H1 (cell line): ENCODE measurements around the gene PHLDA2. TPM values are rescaled to one million over a fixed set of nuclear protein-coding genes. Genes with fewer than 3 reads are reported as not detected.

Source experiments
- EGR1 ChIP-seq: IDR thresholded peaks from 2 replicates; pipeline ENCODE4 v1.6.1; 2011; ENCODE audit warnings: low read depth, low read length, borderline replicate concordance
- JUND ChIP-seq: IDR thresholded peaks from 2 replicates; pipeline ENCODE4 v1.6.1; 2011; ENCODE audit warnings: mild to moderate bottlenecking, improper control_type of control experiment, low read length
- RFX5 ChIP-seq: IDR thresholded peaks from 2 replicates; pipeline ENCODE4 v1.6.1; 2011; ENCODE audit warnings: low read depth, low read length, improper control_type of control experiment, borderline replicate concordance
- polyA plus RNA-seq, 7 experiments: library from polyadenylated mRNA; depleted of rRNA in 3 of 7; stranded (reverse) in 5 of 7; unstranded in 2 of 7; fragments of >200 nt in 5 of 7; fragments of 200-250 nt in 2 of 7; gene quantifications; 1 replicate in 5 of 7; 2 replicates in 1 of 7; 4 replicates in 1 of 7; pipeline versions ENCODE4 v1.2.1 to v1.2.3, GENCODE V29; 2011 to 2013; ENCODE audit warnings: missing spikeins in 2 of 7, mixed read lengths in 2 of 7
- total RNA-seq: library from RNA; stranded (reverse); fragmentation: NEBNext Ultra II Directional; extraction: Animal tissue kit (Norgen Biotek cat#: 25700); gene quantifications from 2 replicates; pipeline ENCODE4 v1.2.1, GENCODE V29; 2021
- TF ChIP-seq, protein P1 (sequence below): fragments of 300-600 bp; sonication (generic); IDR thresholded peaks from 2 replicates; pipeline ENCODE4 v1.7.1; 2012; ENCODE audit warnings: low read length, moderate library complexity, mild to moderate bottlenecking, inconsistent platforms; ENCODE audit not compliant: insufficient replicate concordance

PHLDA2 gene
- total and polyA plus RNA-seq, 2 of the 8 experiments (the other 6 are each of a cell fraction or from before 2014, with no cell fraction given), result 5.2 to 7.6 TPM

- TF ChIP-seq, protein P1, sequence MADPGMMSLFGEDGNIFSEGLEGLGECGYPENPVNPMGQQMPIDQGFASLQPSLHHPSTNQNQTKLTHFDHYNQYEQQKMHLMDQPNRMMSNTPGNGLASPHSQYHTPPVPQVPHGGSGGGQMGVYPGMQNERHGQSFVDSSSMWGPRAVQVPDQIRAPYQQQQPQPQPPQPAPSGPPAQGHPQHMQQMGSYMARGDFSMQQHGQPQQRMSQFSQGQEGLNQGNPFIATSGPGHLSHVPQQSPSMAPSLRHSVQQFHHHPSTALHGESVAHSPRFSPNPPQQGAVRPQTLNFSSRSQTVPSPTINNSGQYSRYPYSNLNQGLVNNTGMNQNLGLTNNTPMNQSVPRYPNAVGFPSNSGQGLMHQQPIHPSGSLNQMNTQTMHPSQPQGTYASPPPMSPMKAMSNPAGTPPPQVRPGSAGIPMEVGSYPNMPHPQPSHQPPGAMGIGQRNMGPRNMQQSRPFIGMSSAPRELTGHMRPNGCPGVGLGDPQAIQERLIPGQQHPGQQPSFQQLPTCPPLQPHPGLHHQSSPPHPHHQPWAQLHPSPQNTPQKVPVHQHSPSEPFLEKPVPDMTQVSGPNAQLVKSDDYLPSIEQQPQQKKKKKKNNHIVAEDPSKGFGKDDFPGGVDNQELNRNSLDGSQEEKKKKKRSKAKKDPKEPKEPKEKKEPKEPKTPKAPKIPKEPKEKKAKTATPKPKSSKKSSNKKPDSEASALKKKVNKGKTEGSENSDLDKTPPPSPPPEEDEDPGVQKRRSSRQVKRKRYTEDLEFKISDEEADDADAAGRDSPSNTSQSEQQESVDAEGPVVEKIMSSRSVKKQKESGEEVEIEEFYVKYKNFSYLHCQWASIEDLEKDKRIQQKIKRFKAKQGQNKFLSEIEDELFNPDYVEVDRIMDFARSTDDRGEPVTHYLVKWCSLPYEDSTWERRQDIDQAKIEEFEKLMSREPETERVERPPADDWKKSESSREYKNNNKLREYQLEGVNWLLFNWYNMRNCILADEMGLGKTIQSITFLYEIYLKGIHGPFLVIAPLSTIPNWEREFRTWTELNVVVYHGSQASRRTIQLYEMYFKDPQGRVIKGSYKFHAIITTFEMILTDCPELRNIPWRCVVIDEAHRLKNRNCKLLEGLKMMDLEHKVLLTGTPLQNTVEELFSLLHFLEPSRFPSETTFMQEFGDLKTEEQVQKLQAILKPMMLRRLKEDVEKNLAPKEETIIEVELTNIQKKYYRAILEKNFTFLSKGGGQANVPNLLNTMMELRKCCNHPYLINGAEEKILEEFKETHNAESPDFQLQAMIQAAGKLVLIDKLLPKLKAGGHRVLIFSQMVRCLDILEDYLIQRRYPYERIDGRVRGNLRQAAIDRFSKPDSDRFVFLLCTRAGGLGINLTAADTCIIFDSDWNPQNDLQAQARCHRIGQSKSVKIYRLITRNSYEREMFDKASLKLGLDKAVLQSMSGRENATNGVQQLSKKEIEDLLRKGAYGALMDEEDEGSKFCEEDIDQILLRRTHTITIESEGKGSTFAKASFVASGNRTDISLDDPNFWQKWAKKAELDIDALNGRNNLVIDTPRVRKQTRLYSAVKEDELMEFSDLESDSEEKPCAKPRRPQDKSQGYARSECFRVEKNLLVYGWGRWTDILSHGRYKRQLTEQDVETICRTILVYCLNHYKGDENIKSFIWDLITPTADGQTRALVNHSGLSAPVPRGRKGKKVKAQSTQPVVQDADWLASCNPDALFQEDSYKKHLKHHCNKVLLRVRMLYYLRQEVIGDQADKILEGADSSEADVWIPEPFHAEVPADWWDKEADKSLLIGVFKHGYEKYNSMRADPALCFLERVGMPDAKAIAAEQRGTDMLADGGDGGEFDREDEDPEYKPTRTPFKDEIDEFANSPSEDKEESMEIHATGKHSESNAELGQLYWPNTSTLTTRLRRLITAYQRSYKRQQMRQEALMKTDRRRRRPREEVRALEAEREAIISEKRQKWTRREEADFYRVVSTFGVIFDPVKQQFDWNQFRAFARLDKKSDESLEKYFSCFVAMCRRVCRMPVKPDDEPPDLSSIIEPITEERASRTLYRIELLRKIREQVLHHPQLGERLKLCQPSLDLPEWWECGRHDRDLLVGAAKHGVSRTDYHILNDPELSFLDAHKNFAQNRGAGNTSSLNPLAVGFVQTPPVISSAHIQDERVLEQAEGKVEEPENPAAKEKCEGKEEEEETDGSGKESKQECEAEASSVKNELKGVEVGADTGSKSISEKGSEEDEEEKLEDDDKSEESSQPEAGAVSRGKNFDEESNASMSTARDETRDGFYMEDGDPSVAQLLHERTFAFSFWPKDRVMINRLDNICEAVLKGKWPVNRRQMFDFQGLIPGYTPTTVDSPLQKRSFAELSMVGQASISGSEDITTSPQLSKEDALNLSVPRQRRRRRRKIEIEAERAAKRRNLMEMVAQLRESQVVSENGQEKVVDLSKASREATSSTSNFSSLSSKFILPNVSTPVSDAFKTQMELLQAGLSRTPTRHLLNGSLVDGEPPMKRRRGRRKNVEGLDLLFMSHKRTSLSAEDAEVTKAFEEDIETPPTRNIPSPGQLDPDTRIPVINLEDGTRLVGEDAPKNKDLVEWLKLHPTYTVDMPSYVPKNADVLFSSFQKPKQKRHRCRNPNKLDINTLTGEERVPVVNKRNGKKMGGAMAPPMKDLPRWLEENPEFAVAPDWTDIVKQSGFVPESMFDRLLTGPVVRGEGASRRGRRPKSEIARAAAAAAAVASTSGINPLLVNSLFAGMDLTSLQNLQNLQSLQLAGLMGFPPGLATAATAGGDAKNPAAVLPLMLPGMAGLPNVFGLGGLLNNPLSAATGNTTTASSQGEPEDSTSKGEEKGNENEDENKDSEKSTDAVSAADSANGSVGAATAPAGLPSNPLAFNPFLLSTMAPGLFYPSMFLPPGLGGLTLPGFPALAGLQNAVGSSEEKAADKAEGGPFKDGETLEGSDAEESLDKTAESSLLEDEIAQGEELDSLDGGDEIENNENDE, result no peak
- TF ChIP-seq EGR1 (no peak), JUND (no peak), RFX5 (no peak)
- TF ChIP-seq, all 59 proteins: peak for 0
These were observed 10.0 kb downstream of the PHLDA2 start (continued) for GRCh38 chr11:2919188-2919587.
